GM13976 (cell line): ENCODE results near the gene PTPN7.
A peak's percentile ranks its signal among the peaks of the same experiment; 100 is the strongest.

Source experiments
- DNase-seq: peaks from one replicate; pipeline ENCODE4 v3.0.0; 2012; ENCODE audit warnings: low spot score
- CTCF ChIP-seq: IDR thresholded peaks from 2 replicates; pipeline ENCODE4 v1.5.1; 2012; ENCODE audit warnings: borderline replicate concordance, mild to moderate bottlenecking; ENCODE audit not compliant: insufficient read depth; ENCODE audit errors: extremely low read depth, missing control alignments, control extremely low read depth
- in situ Hi-C: fragments of 300-500 bp; cut with MboI; formaldehyde crosslinking; loops from one replicate; pipeline ENCODE4 v1.12.0; 2022; ENCODE audit warnings: low sequenced_read_pairs, mixed read lengths, inconsistent platforms; ENCODE audit not compliant: unreplicated experiment

PTPN7 gene

GRCh38 chr1:202160377-202160940, at the start of gene PTPN7:
PTPN7 (minus strand) TSS chr1:202160602; CDS start chr1:202159402, 1,200 bp downstream.
- in situ Hi-C loops = no loop called here
- DNase-seq = peak; percentile 83
- peak; percentile 74 for TF ChIP-seq CTCF

- TF ChIP-seq CTCF = no peak
- in situ Hi-C loops = no loop called here
- no peak for DNase-seq
Observed at GRCh38 chr1:202208351-202208857, 48.0 kb upstream of the PTPN7 start.

GRCh38 chr1:202207292-202207691, 46.9 kb upstream of the PTPN7 start:
- TF ChIP-seq CTCF = no peak
- DNase-seq = no peak
- in situ Hi-C loops = no loop called here

GRCh38 chr1:202205523-202206190, 45.3 kb upstream of the PTPN7 start:
- in situ Hi-C loops = no loop called here
- no peak for DNase-seq
- TF ChIP-seq CTCF = no peak

- no peak for TF ChIP-seq CTCF
- in situ Hi-C loops = no loop called here
- no peak for DNase-seq
Observed at GRCh38 chr1:202204065-202204464, 43.7 kb upstream of the PTPN7 start.

- no peak for DNase-seq
- in situ Hi-C loops = no loop called here
- no peak for TF ChIP-seq CTCF
Observed at GRCh38 chr1:202203238-202204039, 43.0 kb upstream of the PTPN7 start.
